Activated CD4-positive, alpha-beta T cell treated with anti-CD3 and anti-CD28 coated beads, Interleukin-10, Interleukin-2, amounts not matched to agents 100 ng/mL and 50 ng/mL, durations not matched to agents 16 hours and 8 hours (primary cell): ENCODE data around the gene ALDOC.
A peak's percentile ranks its signal among the peaks of the same experiment; 100 is the strongest.
"Not testable (repeated sequence)": the region's sequence is repeated elsewhere in the genome, so short reads cannot be mapped to it uniquely, and the experiment has no call there.

Experiments used
- DNase-seq: peaks from one replicate; pipeline ENCODE4 v3.0.0-alpha.2; 2020

Gene ALDOC

DNA sequence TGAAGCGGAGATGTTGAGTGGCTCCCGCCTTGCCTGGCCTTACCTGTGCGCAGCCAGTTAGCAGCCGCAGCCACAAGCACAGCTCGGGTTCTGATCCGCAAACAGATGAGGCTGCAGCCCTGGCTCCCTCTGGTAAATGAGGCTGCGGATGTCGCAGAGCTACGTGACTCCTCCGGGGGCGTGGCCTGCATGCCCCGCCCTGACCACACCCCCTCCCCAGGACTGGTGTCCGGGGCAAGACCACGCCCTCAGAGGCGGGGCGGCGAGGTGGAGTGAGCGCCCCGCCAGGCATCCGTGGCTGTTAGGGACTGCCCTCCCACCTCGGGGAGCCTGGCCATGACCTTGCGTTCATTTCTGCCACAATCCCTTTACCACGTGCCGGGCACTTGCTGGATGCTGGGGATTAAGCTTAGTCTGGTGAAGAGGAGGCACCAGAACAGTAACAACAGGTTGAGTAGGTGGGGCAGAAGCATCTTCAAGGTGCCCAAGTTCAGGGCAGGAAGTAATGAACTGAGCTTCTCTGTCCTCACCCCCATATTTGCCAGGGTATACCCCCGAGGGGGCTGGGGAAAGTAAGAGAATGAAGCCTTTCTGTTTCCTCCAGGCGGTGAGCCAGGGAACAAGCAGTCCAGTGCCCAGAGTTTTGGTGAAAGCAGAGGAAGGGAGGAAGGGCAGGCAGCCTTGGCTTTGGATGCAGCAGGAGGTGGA, at the start of gene ALDOC:
Gene ALDOC (minus strand): TSS at position 138 of the 708 bp plus-strand sequence. CDS start 1,363 bp downstream, outside the sequence.
- peak; percentile 98 for DNase-seq

DNA sequence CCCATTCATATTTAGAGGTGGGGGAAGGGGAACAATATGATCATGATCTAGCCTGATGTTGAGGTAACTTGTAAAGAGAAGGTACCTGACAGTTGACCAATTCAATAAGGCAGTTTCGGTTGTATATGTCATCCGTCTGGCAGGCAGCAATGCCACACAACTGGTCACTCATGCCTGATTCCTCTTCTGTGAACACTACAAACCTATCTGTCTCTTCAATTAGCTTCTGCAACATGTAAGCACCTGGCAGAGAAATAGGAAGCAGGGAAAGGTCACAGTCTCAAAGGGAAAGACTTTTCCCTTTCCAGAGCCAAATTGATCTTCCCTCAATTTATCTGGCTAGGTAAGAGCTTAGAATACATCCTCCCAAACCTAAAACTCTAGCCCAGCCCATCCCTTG, 47.5 kb upstream of the ALDOC start:
- no peak for DNase-seq

DNA sequence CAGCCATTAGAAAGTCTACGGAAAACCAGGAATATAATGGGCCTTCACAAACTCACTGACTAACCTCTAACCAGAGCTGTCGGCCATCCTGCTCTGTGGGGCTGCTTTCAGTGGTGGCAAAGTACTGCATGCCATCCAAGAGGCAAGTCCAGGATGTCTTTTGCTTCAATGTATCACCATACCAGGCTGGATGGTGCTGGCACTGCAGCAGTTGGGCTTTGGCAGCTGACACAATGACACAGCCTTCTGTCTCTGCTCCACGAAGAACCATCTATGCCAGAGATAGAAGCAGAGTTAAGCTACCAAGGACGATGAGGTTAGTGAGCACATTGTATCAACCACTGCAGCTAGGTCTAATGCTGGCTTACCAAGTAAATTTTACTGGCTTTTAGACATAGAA, 47.0 kb upstream of the ALDOC start:
- DNase-seq = no peak

DNA sequence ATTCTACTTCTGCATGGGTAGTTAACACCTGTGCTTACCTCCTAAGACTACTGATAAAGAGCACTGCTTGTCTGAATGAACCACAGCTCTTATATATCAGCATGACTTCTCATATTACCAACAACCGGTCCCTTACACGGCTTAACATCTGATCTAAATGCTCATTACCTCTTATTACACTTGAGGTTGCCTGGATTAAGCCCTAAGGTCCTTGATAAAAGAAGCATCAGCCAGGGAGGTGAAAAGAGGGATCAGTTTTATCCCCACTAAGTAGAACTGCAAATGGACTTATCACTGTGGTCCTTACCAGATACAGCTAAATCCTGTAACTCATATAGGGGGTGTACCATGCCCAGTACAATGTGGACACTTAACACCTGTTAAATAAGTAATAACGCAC, 45.5 kb upstream of the ALDOC start:
- DNase-seq = no peak

DNA sequence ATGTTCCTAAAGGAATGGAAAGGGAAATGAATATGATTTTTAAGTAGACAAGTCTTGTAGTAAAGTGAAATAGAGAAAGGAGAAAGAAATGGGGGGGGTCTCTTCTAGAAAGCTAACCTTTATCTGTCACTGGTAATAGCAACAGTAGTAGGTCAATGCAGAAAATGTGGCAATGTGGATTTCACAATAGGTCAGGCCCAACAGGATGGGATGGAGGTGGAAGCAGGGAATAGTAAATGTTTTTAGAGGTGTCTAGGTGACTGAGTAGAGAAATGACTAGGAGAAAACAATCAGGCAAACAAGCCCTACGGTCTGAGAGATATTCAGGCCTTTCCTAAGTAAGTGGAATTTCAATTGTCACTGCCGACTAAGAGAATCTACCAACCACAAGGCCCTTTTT, 43.3 kb upstream of the ALDOC start:
- DNase-seq = no peak

DNA sequence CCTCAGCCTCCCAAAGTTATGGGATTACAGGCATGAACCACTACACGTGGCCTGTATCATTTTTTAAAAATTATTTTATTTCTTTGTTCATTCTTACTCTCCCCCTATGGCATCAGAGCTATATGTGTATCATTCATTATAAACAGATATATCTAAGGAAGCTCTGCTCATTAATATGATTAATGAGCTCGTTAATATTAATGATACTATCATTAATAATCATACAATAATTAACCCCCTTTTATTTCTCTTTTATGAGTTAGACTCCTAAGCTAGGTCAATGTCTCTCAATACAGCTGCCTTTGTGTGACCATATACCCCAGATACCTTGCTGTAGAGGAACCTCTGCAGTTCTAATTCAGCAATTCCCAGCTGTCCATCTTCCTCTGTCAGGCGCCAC, 41.8 kb upstream of the ALDOC start:
- DNase-seq = no peak

DNA sequence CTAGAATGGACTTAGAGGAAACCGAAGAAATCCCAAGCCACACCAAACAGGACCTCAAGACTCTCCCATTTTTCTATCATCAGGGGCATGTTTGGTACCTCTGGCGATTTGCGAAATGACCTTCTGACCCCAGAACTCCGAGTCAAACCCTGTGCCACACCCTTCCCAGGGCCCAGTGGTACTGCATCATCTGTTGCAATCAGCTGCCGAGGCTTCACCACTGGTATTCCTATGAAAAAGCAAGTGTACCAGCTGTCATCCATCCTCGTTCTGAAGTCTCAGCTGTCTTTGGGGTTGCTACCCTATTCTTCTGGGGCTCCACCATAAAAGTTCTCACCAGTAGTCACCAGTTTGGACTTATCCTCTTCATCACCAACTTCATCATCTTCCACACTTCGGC, 39.6 kb upstream of the ALDOC start:
- DNase-seq = no peak

DNA sequence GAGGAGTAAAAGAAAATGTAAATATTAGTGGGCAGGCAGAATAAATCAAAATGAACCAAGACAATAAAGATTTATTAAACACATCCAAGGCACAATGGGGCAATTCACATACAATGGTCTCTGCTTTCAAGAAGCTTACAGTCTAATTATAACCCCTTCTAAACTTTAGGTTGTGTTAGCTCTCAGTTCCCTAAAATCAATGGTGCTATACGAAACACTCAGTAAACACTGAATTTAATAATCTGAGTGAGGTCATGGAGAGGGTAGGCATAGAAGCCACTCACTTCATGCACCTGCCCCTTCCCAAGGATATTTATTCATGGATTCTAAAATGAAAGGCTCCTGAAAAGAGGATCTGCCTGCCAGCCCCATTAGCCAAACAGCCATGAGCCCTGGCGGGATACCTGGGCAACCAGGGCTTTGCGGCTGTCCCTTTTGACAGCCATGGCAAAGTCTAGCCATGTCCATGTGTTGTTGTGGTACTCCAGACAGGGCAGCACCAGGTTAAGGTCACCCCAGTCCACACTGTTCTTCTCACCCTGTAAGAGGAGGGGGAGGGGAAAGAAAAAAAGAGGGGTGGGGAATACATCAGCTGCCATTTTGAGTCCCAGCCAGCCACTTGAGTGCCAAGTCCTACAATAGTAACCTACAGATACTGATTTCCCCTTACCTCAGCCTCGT, 38.7 kb upstream of the ALDOC start:
- DNase-seq = no peak

DNA sequence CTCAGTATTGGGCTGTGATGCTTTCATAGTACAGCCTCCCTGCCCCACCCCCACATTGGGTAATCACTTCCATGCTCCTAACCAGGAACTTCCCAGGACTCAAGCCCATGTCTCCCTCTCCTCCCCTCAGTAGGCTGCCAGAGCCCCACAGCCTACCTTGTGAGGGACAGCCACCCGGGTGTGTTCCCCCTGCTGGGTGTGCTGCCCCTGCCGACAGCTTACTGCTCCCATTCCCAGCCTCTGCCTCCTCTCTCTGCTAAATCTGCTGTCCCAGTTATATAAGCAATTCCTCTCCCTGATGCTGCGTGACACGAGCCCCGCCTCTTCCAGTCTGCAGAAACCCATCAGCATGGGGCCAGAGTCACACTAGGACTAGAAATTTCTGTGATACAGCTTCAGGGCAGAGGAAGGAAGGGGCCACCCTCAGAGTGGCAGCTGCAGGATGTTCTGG, 37.3 kb upstream of the ALDOC start, which contains the start of gene RSKR:
Gene RSKR (minus strand): TSS at position 255 of the 451 bp plus-strand sequence. CDS start 24 bp downstream, at position 231.
- DNase-seq = no peak

DNA sequence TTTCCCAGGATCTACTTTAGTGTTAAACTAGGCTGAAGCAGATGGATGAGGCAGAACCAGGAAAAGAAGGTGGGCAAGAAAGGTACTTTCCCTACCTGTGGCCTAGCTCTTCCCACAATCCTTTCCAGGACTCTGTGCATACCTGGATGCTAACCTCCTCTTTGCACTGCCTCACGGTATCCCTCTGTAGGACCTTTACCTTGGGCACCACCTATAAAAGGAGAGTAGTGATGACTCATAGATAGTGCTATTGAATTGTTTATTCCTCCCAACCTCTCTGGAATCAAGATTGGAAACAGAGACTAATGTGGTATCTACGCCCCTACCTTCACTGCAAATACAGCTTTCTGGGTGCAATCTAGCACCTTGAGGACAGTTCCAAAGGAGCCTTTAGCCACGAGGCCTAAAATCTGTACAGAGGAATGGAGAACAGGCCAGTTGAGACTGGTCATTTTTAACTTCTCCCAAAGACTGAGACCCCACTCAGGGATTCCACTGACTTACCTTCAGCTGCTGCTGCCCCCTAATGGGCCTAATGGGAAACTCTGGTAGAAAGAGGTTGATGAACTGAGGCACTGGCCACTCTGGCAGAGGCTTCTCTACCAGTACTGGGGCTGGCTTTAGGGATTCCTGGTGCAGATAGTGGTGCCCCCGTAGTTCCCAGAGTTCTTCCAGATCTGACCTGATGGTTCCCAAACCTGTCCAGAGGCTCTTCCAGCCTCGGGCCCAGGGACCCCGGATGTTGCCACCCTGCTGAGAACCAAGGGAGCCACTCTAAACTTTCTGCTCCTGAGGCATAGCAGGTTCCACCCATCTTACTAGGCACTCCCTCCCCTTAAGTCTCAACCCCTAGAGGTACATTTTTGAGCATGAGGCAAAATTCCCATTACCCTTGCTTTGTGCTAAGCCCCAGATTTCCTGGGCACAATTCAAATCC, 36.5 kb upstream of the ALDOC start:
- DNase-seq = peak; percentile 45

DNA sequence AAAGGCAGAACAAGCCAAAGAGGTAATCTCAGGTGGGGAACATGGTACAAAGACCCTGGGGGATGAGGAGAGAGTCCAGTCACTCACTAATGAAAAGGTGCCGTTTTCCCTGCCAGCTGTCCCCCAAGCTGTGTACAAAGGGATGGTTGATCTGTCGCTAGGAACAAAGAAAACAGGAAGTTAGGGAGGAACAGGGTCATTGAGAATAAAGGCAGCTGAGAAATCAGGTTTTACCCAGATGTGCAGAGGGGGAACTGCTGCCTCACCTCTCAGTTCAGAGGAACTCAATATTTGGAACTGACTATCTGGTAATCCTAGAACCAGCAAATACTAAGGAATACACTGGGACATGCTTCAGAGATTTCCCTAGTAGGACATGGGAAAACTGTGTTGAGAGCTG, 35.8 kb upstream of the ALDOC start:
- DNase-seq = no peak

DNA sequence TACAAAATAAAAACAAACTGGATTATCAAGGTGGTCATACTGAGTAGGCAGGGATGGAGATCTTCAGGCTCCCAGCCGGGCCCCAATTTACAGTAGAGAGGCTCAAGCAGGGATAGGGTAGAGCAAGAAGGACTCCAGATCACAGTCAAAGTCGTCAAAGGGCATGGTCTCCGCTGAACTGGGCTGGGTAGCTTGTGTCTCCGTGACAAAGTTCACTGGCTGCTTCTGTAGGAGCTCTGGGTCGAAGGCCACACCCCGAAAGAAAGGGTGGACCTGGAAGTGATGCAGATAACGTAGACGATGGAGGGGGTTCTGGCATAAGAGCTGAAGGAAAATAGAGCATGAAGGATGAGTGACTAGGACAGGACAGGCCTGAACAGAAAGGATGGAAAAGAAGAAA, 33.7 kb upstream of the ALDOC start:
- DNase-seq = no peak

DNA sequence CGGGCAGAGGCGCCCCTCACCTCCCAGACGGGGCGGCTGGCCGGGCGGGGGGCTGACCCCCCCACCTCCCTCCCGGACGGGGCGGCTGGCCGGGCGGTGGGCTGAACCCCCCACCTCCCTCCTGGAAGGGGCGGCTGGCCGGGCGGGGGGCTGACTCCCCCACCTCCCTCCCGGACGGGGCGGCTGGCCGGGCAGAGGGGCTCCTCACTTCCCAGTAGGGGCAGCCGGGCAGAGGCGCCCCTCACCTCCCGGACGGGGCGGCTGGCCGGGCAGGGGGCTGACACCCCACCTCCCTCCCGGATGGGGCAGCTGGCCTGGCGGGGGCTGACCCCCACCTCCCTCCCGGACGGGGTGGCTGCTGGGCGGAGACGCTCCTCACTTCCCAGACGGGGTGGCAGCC, 27.3 kb upstream of the ALDOC start:
- DNase-seq = not testable (repeated sequence)

DNA sequence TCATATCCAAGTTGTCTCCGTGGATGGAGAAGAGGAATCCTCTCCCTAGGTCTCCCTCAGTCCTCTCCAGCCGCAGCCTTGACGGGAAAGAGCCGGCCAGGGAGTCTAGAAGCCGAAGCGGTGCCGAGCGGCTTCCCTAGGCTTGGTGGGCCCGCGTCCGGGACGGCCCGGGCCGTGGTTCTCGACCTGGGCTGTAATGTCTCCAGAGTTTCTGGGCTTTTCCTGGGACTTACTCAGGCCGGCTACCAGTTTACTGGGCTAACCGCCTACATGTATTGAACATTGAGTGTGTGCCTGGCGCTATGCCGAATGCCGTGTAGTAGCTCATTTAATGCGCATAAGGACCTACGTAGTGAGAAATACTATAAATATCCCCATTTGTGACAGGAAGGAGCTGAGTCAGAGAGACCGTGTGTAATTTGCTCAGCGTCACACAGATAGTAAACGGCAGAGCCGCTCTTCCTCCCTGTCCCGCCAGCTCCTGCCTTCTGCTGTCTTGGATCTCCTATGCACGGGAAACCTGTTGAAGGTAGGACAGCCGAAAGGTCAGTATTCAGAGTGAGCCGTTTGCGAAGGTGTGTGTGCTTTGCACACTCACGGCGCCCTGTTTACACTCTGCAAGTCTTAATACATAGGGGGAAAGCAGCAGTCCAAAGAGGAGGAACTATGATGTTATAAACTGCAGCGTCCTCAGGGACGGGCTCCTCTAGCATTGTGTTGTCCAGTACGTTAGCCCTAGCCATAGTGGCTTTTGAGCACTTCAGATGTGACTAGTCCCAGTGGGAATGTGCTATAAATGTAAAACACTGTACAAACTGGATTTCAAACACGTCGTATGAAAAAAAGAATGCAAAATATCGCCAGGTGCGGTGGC, 22.9 kb upstream of the ALDOC start:
- DNase-seq = peak; percentile 79

DNA sequence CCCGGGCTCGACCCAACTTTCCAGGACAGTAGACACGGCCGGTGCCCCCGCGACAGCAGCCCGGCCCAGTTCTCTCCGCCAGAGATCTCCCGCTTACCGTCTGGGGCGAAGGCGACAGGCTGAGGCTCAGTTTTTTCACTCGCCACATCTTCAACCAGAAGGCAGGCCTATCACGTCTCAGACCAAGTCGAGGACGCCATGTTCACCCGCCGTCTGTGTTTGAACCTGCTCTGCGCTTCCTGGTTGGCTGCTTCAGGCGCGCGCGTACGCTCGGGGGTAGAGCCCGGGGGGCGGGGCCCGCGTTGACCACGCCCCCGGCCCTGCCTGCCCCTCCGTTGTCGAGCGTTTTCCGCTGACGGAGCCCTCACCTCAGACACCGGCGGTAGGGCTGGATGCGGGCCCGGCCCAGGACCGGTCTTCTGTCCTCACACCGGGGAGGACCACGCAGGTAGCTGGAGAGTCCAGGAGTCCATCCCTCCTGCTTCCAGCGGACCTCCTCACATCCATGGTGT, 22.2 kb upstream of the ALDOC start, which contains the start of gene SPAG5:
Gene SPAG5 (minus strand): TSS at position 227 of the 512 bp plus-strand sequence. CDS start 79 bp downstream, at position 148.
- DNase-seq = peak; percentile 97

DNA sequence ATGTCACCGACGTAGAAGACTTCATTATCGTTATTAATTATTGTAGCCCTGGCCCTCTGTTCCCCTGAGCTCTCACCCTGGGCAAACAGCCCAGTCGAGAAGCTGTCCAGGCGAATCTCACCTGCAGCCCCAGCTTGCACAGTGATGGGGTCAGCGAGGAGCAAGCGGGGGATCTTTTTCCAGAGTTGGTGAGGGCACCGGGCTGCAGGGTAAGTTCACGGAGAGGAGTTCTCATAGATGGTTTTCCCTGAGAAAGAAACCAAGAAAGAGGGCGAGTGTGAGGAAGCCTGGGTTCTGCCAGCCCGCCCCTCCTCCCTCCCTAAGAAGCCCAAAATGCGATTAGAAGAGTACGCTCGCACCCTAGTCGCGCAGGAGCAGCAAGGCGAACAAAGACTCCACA, 21.7 kb upstream of the ALDOC start:
- no peak for DNase-seq

DNA sequence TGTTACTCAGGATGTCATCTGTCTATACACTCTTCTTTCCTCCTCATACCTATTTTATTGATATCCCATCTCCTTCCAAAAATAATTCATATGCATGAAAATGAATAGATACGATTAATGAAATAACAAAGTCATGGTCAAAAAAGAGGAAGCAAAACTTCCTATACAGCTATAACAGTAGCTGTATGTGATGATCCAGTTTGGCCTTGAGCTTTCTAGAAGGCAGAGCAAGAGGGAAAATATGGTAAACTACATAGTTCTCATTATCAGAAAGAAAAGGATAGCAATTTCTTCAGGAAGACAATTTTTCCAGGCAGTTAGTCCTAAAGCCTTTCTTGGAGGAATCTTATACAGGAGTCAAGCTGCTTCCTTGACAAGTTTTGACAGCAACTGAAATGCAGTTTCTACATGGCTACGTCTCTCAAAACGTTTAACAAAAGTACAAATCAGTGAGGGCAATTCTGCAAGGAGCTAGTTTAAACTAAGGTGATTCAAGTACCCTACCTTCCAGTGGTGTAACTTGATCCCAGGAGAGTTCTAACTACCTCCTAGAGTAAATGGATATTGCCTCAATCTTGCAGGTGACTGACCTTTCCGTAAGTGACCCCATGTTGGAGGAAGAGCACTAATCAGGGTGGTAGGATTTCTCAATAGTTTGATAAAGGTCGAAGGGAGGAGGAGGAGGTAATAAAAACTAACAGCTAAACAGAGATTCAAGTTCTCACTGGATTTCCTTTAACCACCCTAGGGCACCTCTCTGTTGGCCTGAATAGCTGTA, 21.1 kb upstream of the ALDOC start:
- no peak for DNase-seq

DNA sequence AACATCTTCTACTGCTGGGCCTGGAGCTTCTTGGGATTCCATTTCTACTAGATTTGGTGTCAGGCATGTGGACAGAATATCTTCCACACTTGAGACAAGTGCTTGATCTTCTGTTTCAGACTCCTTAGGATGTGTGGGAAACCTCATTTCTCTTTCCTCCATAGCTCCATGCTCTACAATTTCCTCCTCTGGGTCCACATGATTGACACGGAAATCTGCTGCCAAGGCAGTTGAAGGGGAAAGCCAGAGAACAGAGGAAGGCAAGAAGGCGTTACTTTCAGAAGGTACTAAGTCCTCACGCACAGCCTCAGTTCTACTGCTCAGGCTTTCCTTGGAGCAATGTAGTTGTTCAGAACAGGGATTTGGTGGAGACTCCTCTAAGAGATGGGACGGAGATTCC, 15.6 kb upstream of the ALDOC start:
- DNase-seq = no peak

DNA sequence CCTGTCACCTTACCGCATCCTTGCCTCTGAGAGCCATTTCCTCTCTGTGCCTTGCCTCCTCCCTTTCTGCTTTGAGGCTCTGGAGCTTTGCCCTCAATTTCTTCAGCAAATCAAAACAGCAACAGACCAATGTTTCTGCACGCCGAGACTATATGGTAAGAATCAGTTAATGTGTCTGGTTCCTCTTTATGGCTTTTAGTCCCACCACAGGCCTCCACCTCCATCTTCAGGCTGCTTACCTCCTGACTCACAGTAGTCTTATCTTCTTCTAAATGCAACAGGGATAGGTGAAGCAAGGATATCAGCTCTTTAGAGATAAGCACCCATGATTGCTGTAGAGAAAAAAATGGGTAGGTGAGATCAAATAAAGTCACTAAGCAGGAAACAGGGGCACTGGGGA, 9.2 kb upstream of the ALDOC start:
- no peak for DNase-seq

DNA sequence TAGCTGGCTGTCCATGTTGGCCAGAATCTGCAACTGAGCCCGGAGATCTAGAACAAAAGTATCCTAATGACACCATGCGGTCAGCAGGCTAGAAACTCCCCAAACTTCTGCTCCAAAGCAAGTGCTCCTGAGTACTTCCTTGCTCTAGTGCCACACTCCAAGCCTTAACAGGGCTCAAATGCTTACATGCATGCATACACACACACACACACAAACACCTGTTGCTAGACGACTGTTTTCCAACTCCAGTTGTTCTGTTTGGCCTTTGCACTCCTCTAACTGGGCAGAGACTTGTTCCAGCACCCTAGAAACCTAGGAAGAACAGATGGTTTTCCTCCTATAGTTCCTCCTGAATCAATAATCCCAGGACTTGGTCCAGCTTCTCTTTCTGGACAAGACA, 7.7 kb upstream of the ALDOC start:
- DNase-seq = no peak

DNA sequence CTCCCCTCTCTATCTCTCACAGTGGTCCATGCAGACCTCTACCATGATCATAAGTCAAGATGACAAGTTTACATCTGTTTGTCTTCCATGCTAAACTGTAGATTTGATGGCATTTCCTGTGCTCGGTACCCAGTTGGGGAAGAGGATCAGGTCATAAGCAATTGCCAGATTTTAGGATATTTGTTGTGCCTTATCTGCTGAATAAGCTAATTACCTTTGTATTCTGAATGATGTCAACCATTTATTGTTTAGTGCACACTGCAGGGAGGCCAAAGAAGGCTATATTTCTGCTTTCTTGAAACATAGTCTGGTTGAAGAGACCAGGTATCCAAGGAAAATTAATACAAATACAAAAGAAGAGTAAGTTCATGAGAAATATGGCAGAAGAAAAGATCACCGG, 5.8 kb upstream of the ALDOC start:
- DNase-seq = no peak
